ENCODE results near the gene APBA2.

DNA sequence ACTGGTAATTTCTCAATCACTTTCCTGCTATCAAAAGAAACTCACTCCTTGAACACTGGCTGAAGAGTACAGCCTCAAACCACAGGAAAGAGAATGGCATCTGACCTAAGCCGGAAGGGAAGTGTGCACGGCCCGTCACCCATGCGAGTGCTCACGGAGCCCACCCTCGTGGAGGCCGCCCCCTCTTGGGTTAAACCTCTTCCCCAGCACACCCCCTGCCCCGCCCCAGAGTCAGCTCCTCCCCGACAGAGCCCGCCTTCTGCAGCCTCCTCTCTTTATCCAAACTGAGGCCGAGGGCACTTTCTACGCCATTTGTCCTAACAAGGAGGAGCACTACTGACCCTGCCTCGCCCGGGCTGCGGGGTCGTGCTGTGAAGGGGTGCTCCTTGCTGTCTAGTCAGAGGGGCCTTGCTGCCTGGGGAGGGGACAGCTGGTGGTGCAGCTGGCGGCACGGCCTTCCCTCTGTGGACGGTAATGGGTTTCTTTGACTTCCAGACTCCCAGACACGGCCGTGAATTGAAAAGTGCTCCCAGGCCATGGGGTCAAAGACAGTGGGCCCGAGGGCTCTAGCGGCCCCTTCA lies 246.2 kb downstream of the APBA2 start:
- TF ChIP-seq, protein P1, sequence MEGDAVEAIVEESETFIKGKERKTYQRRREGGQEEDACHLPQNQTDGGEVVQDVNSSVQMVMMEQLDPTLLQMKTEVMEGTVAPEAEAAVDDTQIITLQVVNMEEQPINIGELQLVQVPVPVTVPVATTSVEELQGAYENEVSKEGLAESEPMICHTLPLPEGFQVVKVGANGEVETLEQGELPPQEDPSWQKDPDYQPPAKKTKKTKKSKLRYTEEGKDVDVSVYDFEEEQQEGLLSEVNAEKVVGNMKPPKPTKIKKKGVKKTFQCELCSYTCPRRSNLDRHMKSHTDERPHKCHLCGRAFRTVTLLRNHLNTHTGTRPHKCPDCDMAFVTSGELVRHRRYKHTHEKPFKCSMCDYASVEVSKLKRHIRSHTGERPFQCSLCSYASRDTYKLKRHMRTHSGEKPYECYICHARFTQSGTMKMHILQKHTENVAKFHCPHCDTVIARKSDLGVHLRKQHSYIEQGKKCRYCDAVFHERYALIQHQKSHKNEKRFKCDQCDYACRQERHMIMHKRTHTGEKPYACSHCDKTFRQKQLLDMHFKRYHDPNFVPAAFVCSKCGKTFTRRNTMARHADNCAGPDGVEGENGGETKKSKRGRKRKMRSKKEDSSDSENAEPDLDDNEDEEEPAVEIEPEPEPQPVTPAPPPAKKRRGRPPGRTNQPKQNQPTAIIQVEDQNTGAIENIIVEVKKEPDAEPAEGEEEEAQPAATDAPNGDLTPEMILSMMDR (IDR thresholded peaks at IDR 0.05) = no peak
- no peak for TF ChIP-seq POLR2A (IDR thresholded peaks at IDR 0.05)
